Hematopoietic multipotent progenitor cell treated with erythropoietin and hydrocortisone succinate and interleukin-3 and kit ligand, for 15 days (in vitro differentiated cells): ENCODE data around the gene HYLS1.
A peak's percentile ranks its signal among the peaks of the same experiment; 100 is the strongest.

Source experiments
- DNase-seq: peaks from one replicate; pipeline ENCODE4 v3.0.0-alpha.2; 2015; ENCODE audit warnings: low spot score

The HYLS1 gene

GRCh38 chr11:125934473-125934872 lies 47.0 kb downstream of the HYLS1 start:
- no peak for DNase-seq

- DNase-seq: no peak
These were observed 47.6 kb downstream of the HYLS1 start for GRCh38 chr11:125935056-125935455.

GRCh38 chr11:125935618-125936199 lies 48.2 kb downstream of the HYLS1 start:
- no peak for DNase-seq

- DNase-seq: no peak
These were observed 51.0 kb downstream of the HYLS1 start for GRCh38 chr11:125938418-125938817.

DNA sequence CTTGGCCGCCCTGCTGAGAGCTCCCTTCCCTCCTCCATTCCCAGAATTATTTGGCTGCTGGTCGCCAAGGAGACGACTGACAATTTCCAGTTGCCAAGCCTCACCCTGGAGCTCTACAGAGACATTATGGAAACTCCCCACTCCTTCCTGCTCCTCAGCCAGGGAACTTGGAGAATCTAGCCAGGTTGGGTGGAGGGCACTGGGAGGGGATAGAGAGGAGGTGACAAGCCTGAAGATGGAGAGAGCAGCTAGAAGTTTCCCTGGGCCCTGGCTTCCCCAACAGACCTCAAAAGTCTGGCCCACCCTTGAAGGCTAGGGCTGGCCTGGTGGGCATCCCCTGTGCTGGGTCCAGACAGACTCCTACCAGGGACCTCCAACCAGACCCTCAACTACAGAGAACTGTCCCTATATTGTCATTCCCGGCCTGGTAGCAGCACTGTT lies 51.6 kb downstream of the HYLS1 start:
- no peak for DNase-seq

- DNase-seq: no peak
These were observed 52.7 kb downstream of the HYLS1 start for GRCh38 chr11:125940145-125940544.

DNA sequence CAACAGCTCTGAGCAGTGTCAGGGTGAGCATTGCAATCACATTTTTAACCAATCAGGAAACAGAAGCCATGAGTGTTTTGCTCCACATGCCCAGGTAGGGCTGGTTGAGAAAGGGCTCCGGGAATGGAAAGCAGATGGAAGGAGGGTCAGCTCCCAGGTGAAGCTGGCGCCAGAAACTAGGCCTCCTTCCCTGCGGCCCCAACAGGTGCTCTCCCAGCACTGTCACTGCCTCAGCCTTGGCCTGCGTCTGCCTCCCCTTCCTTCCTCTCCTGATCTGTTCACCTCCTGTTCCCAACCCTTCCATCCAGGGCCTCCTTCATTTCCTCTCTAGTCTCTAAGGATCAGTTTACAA lies 53.8 kb downstream of the HYLS1 start:
- DNase-seq: no peak

- peak; percentile 11 for DNase-seq
These were observed 54.4 kb downstream of the HYLS1 start for GRCh38 chr11:125941619-125942611.

DNA sequence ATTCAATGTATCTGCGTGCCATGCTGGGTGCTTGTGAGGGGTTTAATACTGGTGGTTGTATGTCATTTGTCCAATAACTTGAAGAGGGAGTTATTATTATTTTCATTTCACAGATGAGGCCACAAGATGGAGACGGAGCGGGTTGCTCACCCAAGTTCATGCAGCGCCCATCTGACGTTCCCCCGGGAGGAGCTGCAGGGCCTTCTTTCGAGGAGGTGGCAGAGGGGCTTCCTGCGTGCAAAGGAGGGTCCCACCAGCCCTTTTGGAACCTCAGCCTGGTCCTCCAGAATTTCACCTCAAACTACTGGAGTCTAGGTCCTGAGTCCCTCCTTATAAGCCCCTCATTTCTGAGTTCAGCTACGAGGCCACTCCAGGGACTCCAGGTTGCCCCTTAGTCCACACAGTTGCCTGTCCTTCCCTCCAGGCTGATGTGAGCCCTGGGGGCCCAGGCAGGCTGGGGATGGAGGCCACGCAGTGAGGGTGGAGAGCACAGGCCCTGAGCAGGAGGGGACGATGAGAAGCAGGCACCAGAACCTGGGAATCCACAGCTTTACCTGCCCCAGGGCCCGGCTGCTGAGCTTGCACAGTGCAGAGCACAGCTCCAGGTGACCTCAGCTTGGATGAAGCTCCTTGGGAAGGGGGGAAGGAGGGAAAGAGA lies 55.4 kb downstream of the HYLS1 start:
- DNase-seq: no peak

GRCh38 chr11:125943661-125944349 lies 56.3 kb downstream of the HYLS1 start:
- no peak for DNase-seq

- no peak for DNase-seq
These were observed 57.0 kb downstream of the HYLS1 start for GRCh38 chr11:125944350-125945010.

GRCh38 chr11:125945011-125945796 lies 57.7 kb downstream of the HYLS1 start:
- DNase-seq: no peak

- DNase-seq: no peak
These were observed 58.5 kb downstream of the HYLS1 start, which contains the start of gene VSIG10L2 for GRCh38 chr11:125945797-125946520. VSIG10L2 (plus strand) TSS chr11:125946044; CDS start chr11:125946056, 12 bp downstream.

DNA sequence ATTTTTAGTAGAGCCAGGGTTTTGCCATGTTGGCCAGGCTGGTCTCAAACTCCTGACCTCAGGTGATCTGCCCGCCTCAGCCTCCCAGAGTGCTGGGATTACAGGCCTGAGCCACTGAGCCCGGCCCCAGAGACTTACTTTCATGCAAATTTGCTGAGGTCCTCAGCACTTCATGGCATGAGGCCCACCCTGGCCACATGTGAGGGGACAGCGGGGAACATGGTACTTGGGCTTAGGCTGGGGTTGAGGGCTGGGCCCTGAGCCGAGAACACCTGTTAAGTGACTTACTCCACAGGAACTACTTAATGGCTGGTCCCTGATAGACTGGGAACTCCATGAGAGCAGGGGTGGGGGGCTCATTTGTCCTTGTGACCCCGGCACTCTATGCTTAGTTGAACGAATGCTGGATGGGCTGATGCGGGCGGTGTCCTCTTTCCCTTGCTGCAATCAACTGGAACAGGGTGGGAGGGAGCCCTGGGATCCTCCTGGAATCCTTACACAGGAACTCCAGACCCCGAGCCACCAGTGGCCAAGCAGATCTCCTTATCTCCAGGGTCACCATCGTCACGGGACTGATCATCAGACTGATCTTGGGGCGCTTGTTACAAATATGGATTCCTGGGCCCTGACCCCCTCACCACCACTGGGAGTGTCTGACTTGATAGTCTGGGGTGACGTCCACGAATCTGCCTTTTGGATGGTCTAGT lies 59.4 kb downstream of the HYLS1 start:
- no peak for DNase-seq

DNA sequence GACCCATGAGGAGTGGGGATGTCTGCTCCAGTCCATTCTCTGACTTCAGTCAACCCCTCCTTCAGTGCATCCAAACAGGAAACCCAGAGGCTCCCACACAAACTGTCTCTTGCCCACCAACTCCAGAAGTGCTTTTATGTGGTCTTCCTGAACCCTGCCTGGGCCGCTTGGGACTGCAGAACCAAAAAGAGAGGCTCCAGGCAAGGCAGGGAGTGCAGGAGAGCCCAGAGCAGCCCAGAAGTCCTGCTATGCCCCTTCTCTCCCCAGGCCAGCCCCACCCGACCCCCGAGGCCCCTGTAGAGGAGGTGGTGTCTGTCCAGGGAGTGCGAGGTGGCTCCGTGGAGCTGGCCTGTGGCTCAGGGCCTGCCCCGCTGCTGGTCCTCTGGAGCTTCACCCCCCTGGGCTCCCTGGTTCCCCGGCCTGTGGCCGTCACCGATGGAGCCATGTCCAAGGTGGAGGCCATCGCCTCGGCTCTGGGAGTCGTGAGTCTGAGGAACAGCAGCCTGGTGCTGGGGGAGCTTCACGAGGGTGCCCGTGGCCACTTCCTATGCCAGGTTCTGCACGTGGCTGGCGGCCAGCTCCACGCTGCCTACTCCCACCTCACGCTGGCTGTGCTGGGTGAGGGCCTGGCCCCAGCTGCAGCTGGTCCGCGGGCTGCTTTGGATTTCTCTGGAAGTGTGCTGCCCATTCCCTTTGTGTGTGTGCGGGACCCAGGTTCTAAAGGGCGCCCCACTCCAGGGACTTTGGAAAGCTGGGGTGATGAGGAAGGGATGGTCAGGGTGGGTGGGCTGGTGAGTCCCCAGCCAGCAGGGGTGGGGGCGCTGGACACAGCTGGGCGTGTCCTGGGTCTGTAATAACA lies 60.2 kb downstream of the HYLS1 start:
- DNase-seq: no peak

GRCh38 chr11:125948278-125949051 lies 61.0 kb downstream of the HYLS1 start:
- DNase-seq: no peak

GRCh38 chr11:125949271-125950177 lies 62.1 kb downstream of the HYLS1 start:
- DNase-seq: no peak
